Right ventricle myocardium superior (tissue), 1 donor: ENCODE data around the gene CEP162. TPM values are rescaled to one million over a fixed set of nuclear protein-coding genes. Genes with fewer than 3 reads are reported as not detected.
"Not testable (repeated sequence)": the region's sequence is repeated elsewhere in the genome, so short reads cannot be mapped to it uniquely, and the experiment has no call there.

Source experiments
- ATAC-seq: fragments of 200-7000 bp; cut with Tn5 transposase; one replicate; pipeline ENCODE4 v1.9.1; 2020; ENCODE audit warnings: mild to moderate bottlenecking; ENCODE audit not compliant: poor library complexity
- DNase-seq: peaks from one replicate; pipeline ENCODE4 v3.0.0-alpha.2; 2020
- intact Hi-C: fragments of 100-400 bp; cut with DNase I; formaldehyde crosslinking; loops from one replicate; pipeline ENCODE4 v1.11.2; 2022
- long read RNA-seq: library from polyadenylated mRNA; unstranded; transcript quantifications from one replicate; pipeline ENCODE4 v2.0.0, GENCODE V29; 2021
- total RNA-seq: library from RNA; stranded (reverse); fragmentation: NEBNext Ultra II Directional; extraction: Animal tissue kit (Norgen Biotek cat#: 25700); gene quantifications from one replicate; pipeline ENCODE4 v1.2.1, GENCODE V29; 2021
- donor health status: DM: no; HTN: yes; CAD: no; lungs with severe emphysema.

CEP162 gene
- total RNA-seq: 4.5 TPM
- long read RNA-seq, partial matches to known transcripts: 0 of 1 reads
- long read RNA-seq, other reads (novel, unspliced or antisense): 1 of 1 reads

DNA sequence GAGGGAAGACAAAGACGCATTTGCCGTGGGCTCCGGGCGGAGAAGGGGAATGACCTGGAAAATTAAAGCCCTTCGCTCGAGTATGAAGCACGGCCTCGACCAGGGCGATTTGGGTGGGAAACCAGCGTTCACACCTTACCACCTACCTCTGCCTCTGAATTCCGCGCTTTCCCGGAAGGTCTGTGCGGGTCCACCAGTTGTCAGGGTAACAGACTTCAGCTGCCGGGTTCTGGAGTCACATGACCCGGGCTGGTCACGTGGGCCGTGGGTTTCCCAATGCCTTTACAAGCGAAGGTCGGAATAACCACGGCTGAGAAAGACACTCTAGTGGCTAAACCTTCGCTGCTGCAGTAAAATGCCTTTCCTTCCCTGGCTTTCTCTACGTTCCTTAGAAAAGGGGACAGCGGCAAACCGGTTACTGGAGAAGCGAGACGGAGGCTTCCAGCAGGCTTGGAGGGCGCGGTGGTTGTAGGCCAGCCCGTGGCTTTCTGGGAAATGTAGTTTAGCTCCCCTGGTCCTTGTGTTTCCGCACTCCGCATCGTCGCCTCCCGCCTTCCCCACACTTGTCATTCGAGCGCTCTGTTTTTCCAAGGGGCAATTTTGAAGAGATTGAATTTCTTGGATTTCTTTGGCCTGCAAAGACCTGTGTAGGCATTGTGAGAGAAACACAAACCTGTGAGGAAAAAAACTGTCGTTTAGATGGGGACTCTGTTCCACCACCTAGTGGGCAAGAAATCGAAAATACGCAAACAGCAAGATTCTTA lies at the start of gene CEP162:
Gene CEP162, minus strand, starts transcription at position 210 of the 764 bp plus-strand sequence. CDS start 1,250 bp downstream, outside the sequence.
- peak; percentile 99 for ATAC-seq
- intact Hi-C loops: no loop called here
- DNase-seq: peak; percentile 97

GRCh38 chr6:84274856-84275255 lies 47.4 kb upstream of the CEP162 start:
- DNase-seq (no peak), ATAC-seq (no peak)
- intact Hi-C loops: no loop called here

GRCh38 chr6:84273048-84273809 lies 45.8 kb upstream of the CEP162 start:
- DNase-seq (no peak), ATAC-seq (no peak)
- intact Hi-C loops: no loop called here

GRCh38 chr6:84272298-84272697 lies 44.9 kb upstream of the CEP162 start:
- ATAC-seq (no peak), DNase-seq (no peak)
- intact Hi-C loops: no loop called here

- DNase-seq (no peak), ATAC-seq (no peak)
- intact Hi-C loops: no loop called here
Observed at GRCh38 chr6:84271061-84271716, 43.7 kb upstream of the CEP162 start.

- intact Hi-C loops: no loop called here
- DNase-seq (no peak), ATAC-seq (peak; percentile 49)
Observed at GRCh38 chr6:84269947-84270733, 42.7 kb upstream of the CEP162 start.

GRCh38 chr6:84268781-84269180 lies 41.3 kb upstream of the CEP162 start:
- ATAC-seq (no peak), DNase-seq (no peak)
- intact Hi-C loops: no loop called here

- intact Hi-C loops: no loop called here
- ATAC-seq (no peak), DNase-seq (no peak)
Observed at GRCh38 chr6:84263557-84263956, 36.1 kb upstream of the CEP162 start.

- DNase-seq (no peak), ATAC-seq (no peak)
- intact Hi-C loops: no loop called here
Observed at GRCh38 chr6:84260926-84261325, 33.5 kb upstream of the CEP162 start.

- ATAC-seq: no peak
- intact Hi-C loops: no loop called here
- DNase-seq: no peak
Observed at GRCh38 chr6:84260196-84260595, 32.8 kb upstream of the CEP162 start.

DNA sequence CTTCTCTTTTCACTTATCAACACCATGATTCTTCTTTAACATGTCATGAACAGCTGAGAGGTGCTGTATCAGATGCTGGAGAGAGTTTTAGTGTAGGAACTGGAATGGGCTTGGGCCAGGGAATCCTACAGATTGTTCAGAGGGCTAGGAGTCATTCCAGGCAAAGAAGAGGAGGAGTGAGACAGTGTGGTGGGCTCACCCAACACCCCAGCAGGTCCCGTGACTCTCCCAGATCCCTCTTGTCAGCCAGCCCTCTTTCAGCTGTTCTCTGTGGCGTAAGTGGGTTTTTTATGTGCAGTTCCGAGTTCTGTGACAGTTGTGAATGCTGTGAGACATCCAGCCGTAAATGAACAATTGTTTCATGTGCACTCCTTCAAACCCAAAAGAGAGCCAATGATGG lies 31.4 kb upstream of the CEP162 start:
- DNase-seq (no peak), ATAC-seq (no peak)
- intact Hi-C loops: no loop called here

- no peak for DNase-seq
- no peak for ATAC-seq
Observed at GRCh38 chr6:84258268-84258667, 30.8 kb upstream of the CEP162 start.

DNA sequence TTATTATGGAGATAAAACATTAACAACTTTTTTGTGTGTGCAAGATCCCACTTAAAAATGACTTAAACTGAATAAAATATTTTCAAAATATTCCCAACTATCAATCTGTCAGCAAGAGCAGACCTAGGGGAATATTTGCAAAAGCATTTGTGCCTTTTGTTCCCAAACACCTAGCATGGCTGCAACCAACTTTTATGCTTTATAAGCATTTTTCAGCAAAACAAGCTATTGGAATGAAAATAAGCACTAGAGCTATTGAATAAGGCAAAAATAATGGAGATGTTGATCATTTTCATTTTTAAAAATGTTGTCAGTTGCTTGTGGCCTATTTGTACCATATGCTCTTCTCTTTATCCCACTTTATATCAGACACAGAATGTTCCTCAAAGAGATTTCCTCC lies 28.2 kb upstream of the CEP162 start:
- ATAC-seq: no peak
- DNase-seq: no peak
- intact Hi-C loops: no loop called here

More at GRCh38 chr6:84258268-84258667, 30.8 kb upstream of the CEP162 start:
- intact Hi-C loops: no loop called here

DNA sequence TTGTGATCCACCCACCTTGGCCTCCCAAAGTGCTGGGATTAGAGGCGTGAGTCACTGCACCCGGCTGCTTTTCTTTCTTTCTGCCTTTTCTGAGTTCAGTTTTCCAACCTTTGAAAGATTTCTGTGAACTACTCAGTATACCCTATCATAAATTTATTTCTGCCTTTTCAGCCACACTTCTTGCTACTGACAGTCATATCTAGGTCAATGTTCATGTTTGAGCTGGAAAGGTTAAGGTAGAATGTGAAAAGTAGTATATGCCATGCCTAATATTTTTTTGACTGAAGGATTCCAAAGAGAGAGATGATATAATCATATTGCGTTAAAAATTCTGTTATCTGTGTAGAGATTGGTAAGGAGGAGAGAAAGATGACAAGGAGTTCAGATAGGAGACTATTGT lies 25.9 kb upstream of the CEP162 start:
- no peak for ATAC-seq
- intact Hi-C loops: no loop called here
- DNase-seq: no peak

GRCh38 chr6:84251891-84252539 lies 24.6 kb upstream of the CEP162 start:
- ATAC-seq (no peak), DNase-seq (no peak)
- intact Hi-C loops: no loop called here

DNA sequence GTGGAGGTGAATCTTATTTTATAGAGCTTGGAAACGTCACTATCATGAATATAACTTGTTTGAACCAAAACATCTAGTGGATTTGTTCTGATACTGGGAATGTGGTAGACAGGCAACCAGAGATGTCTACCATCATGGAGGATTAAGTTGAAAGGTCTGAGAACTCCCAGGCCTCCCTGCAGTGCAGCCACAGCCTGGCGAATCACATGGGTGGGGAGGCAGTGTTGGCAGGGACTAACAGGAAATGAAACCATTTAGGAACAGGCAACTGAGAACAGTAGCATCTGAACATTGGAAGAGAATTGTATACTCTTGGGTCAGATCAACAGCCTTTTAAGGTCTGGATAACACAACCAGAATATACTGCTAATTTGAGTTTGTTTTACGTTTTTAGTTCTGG lies 22.3 kb upstream of the CEP162 start:
- intact Hi-C loops: no loop called here
- no peak for DNase-seq
- ATAC-seq: no peak

- ATAC-seq, DNase-seq, intact Hi-C loops: not testable (repeated sequence)
Observed at GRCh38 chr6:84244416-84245081, 17.1 kb upstream of the CEP162 start.

GRCh38 chr6:84243240-84243639 lies 15.8 kb upstream of the CEP162 start:
- DNase-seq: no peak
- no peak for ATAC-seq
- intact Hi-C loops: no loop called here
